A673 (cell line): ENCODE data around the gene OTULINL. TPM values are rescaled to one million over a fixed set of nuclear protein-coding genes. Genes with fewer than 3 reads are reported as not detected.

Experiments used
- BruUV-seq: library from RNA; stranded (reverse); fragments of 400-500 nt; replicated peaks from 2 replicates; lab custom pipeline; 2021; lab: Mats Ljungman, UMichigan
- CTCF ChIA-PET: fragments of 300-600 bp; sonication (Branson Sonifier 250); formaldehyde crosslinking; loops from one replicate; lab custom pipeline; 2022; ENCODE audit warnings: antibody characterized with exemption; lab: Charles Lee
- POLR2A ChIA-PET: fragments of 300-600 bp; sonication (Branson Sonifier 250); formaldehyde crosslinking; loops from one replicate; lab custom pipeline; 2022; ENCODE audit warnings: antibody characterized with exemption; ENCODE audit not compliant: low non-redundant PET; lab: Charles Lee
- DNase-seq: peaks from one replicate; pipeline ENCODE4 v3.0.0-alpha.2; 2015; ENCODE audit warnings: low spot score
- H3K27ac ChIP-seq: fragments of 200-600 bp; sonication (generic); 2 replicates; pipeline ENCODE4 v1.5.1; 2016; ENCODE audit warnings: mixed run types, low read depth, mild to moderate bottlenecking, mixed read lengths, antibody characterized with exemption, low read length; ENCODE audit not compliant: poor library complexity, severe bottlenecking
- H3K27me3 ChIP-seq: fragments of 200-600 bp; sonication (generic); replicated peaks from 2 replicates; pipeline ENCODE4 v1.6.1; 2017; ENCODE audit warnings: mixed run types, low read depth, mild to moderate bottlenecking, mixed read lengths, antibody characterized with exemption, low read length; ENCODE audit not compliant: insufficient read depth, poor library complexity
- H3K36me3 ChIP-seq: fragments of 200-600 bp; sonication (generic); 2 replicates; pipeline ENCODE4 v1.6.1; 2016; ENCODE audit warnings: mixed run types, mild to moderate bottlenecking, mixed read lengths, antibody characterized with exemption, low read length; ENCODE audit not compliant: insufficient read depth, poor library complexity, severe bottlenecking
- H3K4me1 ChIP-seq: fragments of 200-600 bp; sonication (generic); 2 replicates; pipeline ENCODE4 v1.6.1; 2017; ENCODE audit warnings: mixed run types, mild to moderate bottlenecking, mixed read lengths, antibody characterized with exemption, low read length; ENCODE audit not compliant: insufficient read depth, poor library complexity, severe bottlenecking
- H3K4me3 ChIP-seq: fragments of 200-600 bp; sonication (generic); 2 replicates; pipeline ENCODE4 v1.5.1; 2016; ENCODE audit warnings: low read depth, mixed run types, mild to moderate bottlenecking, mixed read lengths, low read length; ENCODE audit not compliant: poor library complexity, severe bottlenecking
- H3K9me3 ChIP-seq: fragments of 200-600 bp; sonication (generic); 2 replicates; pipeline ENCODE4 v1.6.1; 2016; ENCODE audit warnings: mixed run types, low read depth, mild to moderate bottlenecking, mixed read lengths, antibody characterized with exemption, low read length; ENCODE audit not compliant: poor library complexity, severe bottlenecking
- CTCF ChIP-seq: fragments of 300-800, 200-600 bp; sonication (generic); conservative IDR thresholded peaks from 2 replicates; pipeline ENCODE4 v1.5.1; 2017; ENCODE audit warnings: low read depth, mild to moderate bottlenecking, antibody characterized with exemption, low read length, moderate library complexity, mixed read lengths
- EZH2 ChIP-seq: fragments of 200-600 bp; sonication (generic); IDR thresholded peaks from 2 replicates; pipeline ENCODE4 v1.6.1; 2017; ENCODE audit warnings: borderline replicate concordance, low read depth, mild to moderate bottlenecking, mixed read lengths, antibody characterized with exemption, low read length; ENCODE audit not compliant: poor library complexity, severe bottlenecking
- intact Hi-C: fragments of 100-400 bp; cut with micrococcal nuclease; formaldehyde crosslinking; loops from one replicate; pipeline ENCODE4 v1.10.0; 2022; ENCODE audit not compliant: unreplicated experiment
- total RNA-seq: library from RNA; stranded (reverse); gene quantifications from 2 replicates; pipeline ENCODE4 v1.2.3, GENCODE V29; 2021

The OTULINL gene
- total RNA-seq, 1 experiment from 2014 or later = 0.13 TPM

- DNase-seq = no peak
- Histone ChIP-seq H3K4me3 (no peak overlapping the region), H3K27ac (no peak overlapping the region), H3K4me1 (peaks cover 20% of the 10 kb centered on the region), H3K36me3 (no peaks in the 10 kb centered on the region), H3K9me3 (no peaks in the 10 kb centered on the region), H3K27me3 (peaks cover 48% of the 10 kb centered on the region)
- intact Hi-C loops = no loop called here
- POLR2A ChIA-PET = no interaction called here
- CTCF ChIA-PET = no interaction called here
- BruUV-seq = no TSS peak
- TF ChIP-seq CTCF (no peak), EZH2 (no peak)
Observed at GRCh38 chr5:14579731-14580397, 1.7 kb upstream of the OTULINL start.

- peaks cover 54% of the 10 kb centered on the region for H3K27me3 ChIP-seq
- peak; percentile 53 for DNase-seq
- H3K9me3 ChIP-seq = no peaks in the 10 kb centered on the region
- BruUV-seq = no TSS peak
- no peak for TF ChIP-seq CTCF
- no peak for TF ChIP-seq EZH2
- H3K27ac ChIP-seq = no peak overlapping the region
- POLR2A ChIA-PET = no interaction called here
- no peak overlapping the region for H3K4me3 ChIP-seq
- intact Hi-C loops = no loop called here
- H3K4me1 ChIP-seq = peaks cover 20% of the 10 kb centered on the region
- H3K36me3 ChIP-seq = no peaks in the 10 kb centered on the region
- CTCF ChIA-PET = no interaction called here
Observed at GRCh38 chr5:14580398-14581034, 1.1 kb upstream of the OTULINL start.

- Histone ChIP-seq H3K4me3 (peak overlapping the region; percentile 48), H3K27ac (no peak overlapping the region), H3K9me3 (no peaks in the 10 kb centered on the region), H3K27me3 (peaks cover 69% of the 10 kb centered on the region), H3K36me3 (no peaks in the 10 kb centered on the region), H3K4me1 (peaks cover 20% of the 10 kb centered on the region)
- TF ChIP-seq EZH2 (peak; percentile 77), CTCF (no peak)
- peak; percentile 42 for DNase-seq
- BruUV-seq = no TSS peak
- intact Hi-C loops = no loop called here
- ChIA-PET POLR2A (no interaction called here), CTCF (interaction anchor here (0.6 kb wide), 1 partner anchor 593 kb away, joined by 3 read pairs; no protein-coding TSS in a partner anchor)
Observed at GRCh38 chr5:14581891-14582796, 552 bp downstream of the OTULINL start.
